CD4-positive, alpha-beta T cell (primary cell): ENCODE results near the gene IQCB1. TPM values are rescaled to one million over a fixed set of nuclear protein-coding genes. Genes with fewer than 3 reads are reported as not detected.

Experiments used
- ATAC-seq: fragments of 200-7000 bp; cut with Tn5 transposase; one replicate; pipeline ENCODE4 v1.10.0; 2022; ENCODE audit warnings: mild to moderate bottlenecking; ENCODE audit not compliant: poor library complexity
- CTCF ChIA-PET: fragments of 350-600 bp; sonication (Branson Sonifier 250); formaldehyde crosslinking; loops from one replicate; lab custom pipeline; 2021; ENCODE audit warnings: antibody characterized with exemption, inconsistent platforms; lab: Charles Lee
- POLR2A ChIA-PET: fragments of 350-600 bp; sonication (Branson Sonifier 250); formaldehyde crosslinking; loops from one replicate; lab custom pipeline; 2021; ENCODE audit warnings: antibody characterized with exemption, inconsistent platforms; lab: Charles Lee
- DNase-seq, 14 experiments: peaks; one replicate each; pipeline ENCODE4 v3.0.0-alpha.2; 2013 to 2020; ENCODE audit warnings: mixed read lengths in 2 of 14
- H3K27ac ChIP-seq, 2 donors: one replicate each; pipeline versions ENCODE4 v1.5.1 to v1.7.0; 2013; ENCODE audit warnings: low read length in 2 of 2, low read depth in 1 of 2, mild to moderate bottlenecking in 1 of 2
- H3K27me3 ChIP-seq, 2 experiments: 1 replicate in 1 of 2; 2 replicates in 1 of 2; pipeline versions ENCODE4 v1.6.1 to v1.7.0; 2013; ENCODE audit warnings: low read length in 2 of 2, control low read depth in 1 of 2, mild to moderate bottlenecking in 1 of 2, moderate library complexity in 1 of 2; ENCODE audit not compliant: insufficient read depth in 2 of 2, control insufficient read depth in 1 of 2
- H3K36me3 ChIP-seq: one replicate; pipeline ENCODE4 v1.6.1; 2013; ENCODE audit warnings: low read length, control low read depth; ENCODE audit not compliant: insufficient read depth
- H3K4me1 ChIP-seq: one replicate; pipeline ENCODE4 v1.6.1; 2013; ENCODE audit warnings: low read length, control low read depth; ENCODE audit not compliant: insufficient read depth
- H3K4me3 ChIP-seq: one replicate; pipeline ENCODE4 v1.5.1; 2013; ENCODE audit warnings: mild to moderate bottlenecking, low read length, moderate library complexity
- H3K9me3 ChIP-seq, 2 experiments: 1 replicate in 1 of 2; 2 replicates in 1 of 2; pipeline versions ENCODE4 v1.6.1 to v1.7.0; 2013; ENCODE audit warnings: low read length in 2 of 2, mild to moderate bottlenecking in 2 of 2, control low read depth in 1 of 2, moderate library complexity in 1 of 2; ENCODE audit not compliant: control insufficient read depth in 1 of 2, insufficient read depth in 1 of 2
- H3K27ac Mint-ChIP-seq: one replicate; pipeline ENCODE4 v1.8.0; 2020; ENCODE audit warnings: mixed read lengths
- H3K27me3 Mint-ChIP-seq: one replicate; pipeline ENCODE4 v1.8.0; 2021; ENCODE audit warnings: mixed read lengths
- H3K36me3 Mint-ChIP-seq: one replicate; pipeline ENCODE4 v1.8.0; 2021; ENCODE audit warnings: low read depth, mixed read lengths
- H3K4me1 Mint-ChIP-seq: one replicate; pipeline ENCODE4 v1.8.0; 2021; ENCODE audit warnings: low read depth, mixed read lengths
- H3K4me3 Mint-ChIP-seq: one replicate; pipeline ENCODE4 v1.8.0; 2020; ENCODE audit warnings: mild to moderate bottlenecking, mixed read lengths
- H3K9me3 Mint-ChIP-seq: one replicate; pipeline ENCODE4 v1.8.0; 2020; ENCODE audit warnings: mixed read lengths
- CTCF ChIP-seq: fragments of 200-600 bp; IDR thresholded peaks from one replicate; pipeline ENCODE4 v1.8.0; 2022; ENCODE audit warnings: antibody characterized with exemption, mild to moderate bottlenecking
- intact Hi-C, 2 experiments: fragments of 100-400 bp; cut with DNase I in 1 of 2; cut with micrococcal nuclease in 1 of 2; formaldehyde crosslinking; loops; one replicate each; pipeline versions ENCODE4 v1.15.1 to v1.9.0; 2023 to 2025; cut with DNase I, micrococcal nuclease
- total RNA-seq, 174 experiments: library from RNA in 2 of 174; stranded (reverse) in 2 of 174; gene quantifications; one replicate each; pipeline ENCODE4 v1.2.3 and lab custom pipeline; 2021 to 2026

IQCB1 gene
- total RNA-seq, 2 experiments from 2014 or later, result 39.6 to 41.3 TPM

DNA sequence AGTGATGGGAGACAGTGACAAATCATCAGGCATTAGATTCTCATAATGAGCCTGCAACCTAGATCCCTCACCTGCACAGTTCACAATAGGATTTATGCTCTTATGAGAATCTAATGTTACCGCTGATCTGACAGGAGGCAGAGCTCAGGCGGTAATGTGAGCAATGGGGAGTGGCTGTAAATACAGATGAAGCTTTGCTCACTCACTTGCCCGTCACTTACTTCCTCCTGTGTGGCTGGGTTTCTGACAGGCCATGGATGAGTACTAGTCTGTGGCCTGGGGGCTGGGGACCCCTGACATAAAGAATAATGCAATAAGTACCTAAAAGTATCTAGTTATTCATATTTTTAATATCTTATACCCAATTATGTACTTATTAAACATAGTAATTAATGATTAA is 15.6 kb downstream of the IQCB1 start:
- H3K27ac Mint-ChIP-seq, result no peak overlapping the region
- peaks cover 58% of the 10 kb centered on the region for H3K4me1 Mint-ChIP-seq
- peaks cover 10% of the 10 kb centered on the region for H3K9me3 Mint-ChIP-seq
- no peaks in the 10 kb centered on the region for H3K27me3 Mint-ChIP-seq
- H3K36me3 Mint-ChIP-seq, result peaks cover 95% of the 10 kb centered on the region
- POLR2A ChIA-PET, result no interaction called here
- peaks cover 67% of the 10 kb centered on the region for H3K36me3 ChIP-seq
- H3K9me3 ChIP-seq, result peaks cover 0 to 7% of the 10 kb centered on the region in 2 experiments
- ATAC-seq (no peak), DNase-seq (no peak)
- no peak overlapping the region for H3K27ac ChIP-seq
- H3K4me1 ChIP-seq, result no peaks in the 10 kb centered on the region
- H3K27me3 ChIP-seq, result no peaks in the 10 kb centered on the region
- TF ChIP-seq CTCF, result no peak
- H3K4me3 Mint-ChIP-seq, result no peak overlapping the region
- CTCF ChIA-PET, result no interaction called here
- intact Hi-C loops, result no loop called here
- H3K4me3 ChIP-seq, result no peak overlapping the region

- ChIA-PET POLR2A (interaction anchor here (0.9 kb wide), 1 partner anchor 16 kb away, joined by 4 read pairs; the partner anchor contains the start of genes EAF2 and IQCB1), CTCF (no interaction called here)
- ATAC-seq (no peak), DNase-seq (no peak)
- H3K27me3 ChIP-seq, result no peaks in the 10 kb centered on the region
- H3K9me3 ChIP-seq, result peaks cover 0 to 7% of the 10 kb centered on the region in 2 experiments
- H3K4me1 Mint-ChIP-seq, result peaks cover 64% of the 10 kb centered on the region
- H3K36me3 ChIP-seq, result peaks cover 60% of the 10 kb centered on the region
- no peak overlapping the region for H3K27ac ChIP-seq
- no peaks in the 10 kb centered on the region for H3K4me1 ChIP-seq
- intact Hi-C loops, result no loop called here
- no peaks in the 10 kb centered on the region for H3K27me3 Mint-ChIP-seq
- no peak overlapping the region for H3K4me3 ChIP-seq
- H3K36me3 Mint-ChIP-seq, result peaks cover 95% of the 10 kb centered on the region
- TF ChIP-seq CTCF, result no peak
- H3K4me3 Mint-ChIP-seq, result no peak overlapping the region
- peaks cover 10% of the 10 kb centered on the region for H3K9me3 Mint-ChIP-seq
- H3K27ac Mint-ChIP-seq, result no peak overlapping the region
Measured at GRCh38 chr3:121818578-121818977, 16.3 kb downstream of the IQCB1 start.

DNA sequence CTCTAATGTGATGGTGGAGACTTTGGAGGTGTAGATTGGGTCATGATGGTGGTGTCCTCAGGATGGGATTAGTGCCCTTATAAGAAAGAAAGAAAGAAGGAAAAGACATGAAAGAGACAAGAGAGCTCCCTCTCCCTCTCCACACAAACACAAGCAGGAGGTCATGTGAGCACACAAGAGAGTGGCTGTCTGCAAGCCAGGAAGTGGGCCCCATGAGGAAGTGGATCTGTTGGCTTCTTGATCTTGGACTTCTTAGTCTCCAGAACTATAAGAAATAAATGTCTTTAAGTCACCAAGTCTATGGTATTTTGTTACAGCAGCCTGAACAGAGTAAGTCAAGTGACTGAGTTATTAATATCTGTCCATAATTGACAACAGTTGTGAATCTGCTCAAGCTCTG is 17.1 kb downstream of the IQCB1 start:
- no peaks in the 10 kb centered on the region for H3K4me1 ChIP-seq
- peaks cover 52% of the 10 kb centered on the region for H3K36me3 ChIP-seq
- peaks cover 0 to 4% of the 10 kb centered on the region in 2 experiments for H3K9me3 ChIP-seq
- Mint-ChIP-seq H3K9me3 (peaks cover 5% of the 10 kb centered on the region), H3K4me3 (no peak overlapping the region), H3K27ac (no peak overlapping the region), H3K27me3 (no peaks in the 10 kb centered on the region), H3K36me3 (peaks cover 95% of the 10 kb centered on the region), H3K4me1 (peaks cover 71% of the 10 kb centered on the region)
- no peak for TF ChIP-seq CTCF
- no peak overlapping the region for H3K27ac ChIP-seq
- no peaks in the 10 kb centered on the region for H3K27me3 ChIP-seq
- intact Hi-C loops, result no loop called here
- CTCF ChIA-PET, result no interaction called here
- POLR2A ChIA-PET, result interaction anchor here (0.9 kb wide), 1 partner anchor 17 kb away, joined by 4 read pairs; the partner anchor contains the start of genes EAF2 and IQCB1
- ATAC-seq (no peak), DNase-seq (peak in 1 of 14 experiments; percentile 7)
- H3K4me3 ChIP-seq, result no peak overlapping the region
